ENCODE results near the gene ANKS3. TPM values are rescaled to one million over a fixed set of nuclear protein-coding genes. Genes with fewer than 3 reads are reported as not detected.

The ANKS3 gene
- total and polyA plus RNA-seq, 4 donors: 12.6 to 26.3 (median 24.4) TPM

- peaks cover 8 to 45% (median 25%) of the 10 kb centered on the region in 4 donors for H3K36me3 ChIP-seq (ENCODE audit: control insufficient read depth in 4 of 4, insufficient read depth in 4 of 4, low read length in 4 of 4)
- DNase-seq (no peak), ATAC-seq (ENCODE audit: insufficient read depth, low FRiP score) (no peak)
- H3K9ac ChIP-seq (ENCODE audit: insufficient read depth in 1 of 2, low read length in 2 of 2): no peak overlapping the region
- H3K27me3 ChIP-seq (ENCODE audit: control insufficient read depth in 3 of 3, insufficient read depth in 3 of 3, low read length in 2 of 3): no peaks in the 10 kb centered on the region
- peaks cover 0 to 25% (median 8%) of the 10 kb centered on the region in 5 donors for H3K4me1 ChIP-seq (ENCODE audit: control insufficient read depth in 5 of 5, insufficient read depth in 5 of 5, low read length in 5 of 5)
- 74 to 81% methylated on average over 12 of the region's 12 CpGs for WGBS, 2 donors
- H3K9me3 ChIP-seq (ENCODE audit: control insufficient read depth in 4 of 4, insufficient read depth in 3 of 4, low read length in 3 of 4): no peaks in the 10 kb centered on the region
- no peak overlapping the region for H3K27ac ChIP-seq (ENCODE audit: low read depth in 1 of 2, low read length in 1 of 2)
- no peak overlapping the region for H3K4me3 ChIP-seq
- TF ChIP-seq CTCF (IDR thresholded peaks at IDR 0.05; ENCODE audit: control extremely low read depth, extremely low read depth): no peak
Observed at GRCh38 chr16:4695473-4696171, 38.4 kb downstream of the ANKS3 start.

GRCh38 chr16:4694642-4695451 is 39.2 kb downstream of the ANKS3 start:
- WGBS, 2 donors: 50 to 63% methylated on average over 22 to 26 of the region's 26 CpGs
- H3K9me3 ChIP-seq (ENCODE audit: control insufficient read depth in 4 of 4, insufficient read depth in 3 of 4, low read length in 3 of 4): no peaks in the 10 kb centered on the region
- ATAC-seq (ENCODE audit: insufficient read depth, low FRiP score): no peak
- DNase-seq: peak in 2 of 3 donors; percentile 20 to 39
- H3K27me3 ChIP-seq (ENCODE audit: control insufficient read depth in 3 of 3, insufficient read depth in 3 of 3, low read length in 2 of 3): no peaks in the 10 kb centered on the region
- TF ChIP-seq CTCF (IDR thresholded peaks at IDR 0.05; ENCODE audit: control extremely low read depth, extremely low read depth): no peak
- peaks cover 0 to 25% (median 8%) of the 10 kb centered on the region in 5 donors for H3K4me1 ChIP-seq (ENCODE audit: control insufficient read depth in 5 of 5, insufficient read depth in 5 of 5, low read length in 5 of 5)
- H3K27ac ChIP-seq (ENCODE audit: low read depth in 1 of 2, low read length in 1 of 2): peak overlapping the region in 1 of 2 donors; percentile 46
- peaks cover 5 to 47% (median 25%) of the 10 kb centered on the region in 4 donors for H3K36me3 ChIP-seq (ENCODE audit: control insufficient read depth in 4 of 4, insufficient read depth in 4 of 4, low read length in 4 of 4)
- H3K9ac ChIP-seq (ENCODE audit: insufficient read depth in 1 of 2, low read length in 2 of 2): no peak overlapping the region
- no peak overlapping the region for H3K4me3 ChIP-seq

GRCh38 chr16:4693956-4694641 is 40.0 kb downstream of the ANKS3 start:
- ATAC-seq (ENCODE audit: insufficient read depth, low FRiP score) (peak; percentile 31), DNase-seq (peak; percentile 63 to 84 (median 69))
- no peak for TF ChIP-seq CTCF (IDR thresholded peaks at IDR 0.05; ENCODE audit: control extremely low read depth, extremely low read depth)

More at GRCh38 chr16:4693956-4694641, 40.0 kb downstream of the ANKS3 start:
- WGBS, 2 donors: 1% methylated on average over 49 to 54 of the region's 54 CpGs
- H3K36me3 ChIP-seq (ENCODE audit: control insufficient read depth in 4 of 4, insufficient read depth in 4 of 4, low read length in 4 of 4): peaks cover 5 to 49% (median 21%) of the 10 kb centered on the region in 4 donors
- peak overlapping the region; percentile 99 for H3K4me3 ChIP-seq
- peaks cover 0 to 25% (median 8%) of the 10 kb centered on the region in 5 donors for H3K4me1 ChIP-seq (ENCODE audit: control insufficient read depth in 5 of 5, insufficient read depth in 5 of 5, low read length in 5 of 5)
- H3K9ac ChIP-seq (ENCODE audit: insufficient read depth in 1 of 2, low read length in 2 of 2): peak overlapping the region in 1 of 2 donors; percentile 49
- H3K27me3 ChIP-seq (ENCODE audit: control insufficient read depth in 3 of 3, insufficient read depth in 3 of 3, low read length in 2 of 3): no peaks in the 10 kb centered on the region
- peak overlapping the region; percentile 93 for H3K27ac ChIP-seq (ENCODE audit: low read depth in 1 of 2, low read length in 1 of 2)
- H3K9me3 ChIP-seq (ENCODE audit: control insufficient read depth in 4 of 4, insufficient read depth in 3 of 4, low read length in 3 of 4): no peaks in the 10 kb centered on the region

All from lung (tissue), 12 donors.